B cell (primary cell): ENCODE data around the gene FMO2. TPM values are rescaled to one million over a fixed set of nuclear protein-coding genes. Genes with fewer than 3 reads are reported as not detected.

Experiments used
- ATAC-seq: fragments of 200-7000 bp; cut with Tn5 transposase; one replicate; pipeline ENCODE4 v1.10.0; 2021; ENCODE audit warnings: low read depth, mild to moderate bottlenecking, moderate number of reproducible peaks, moderate library complexity
- CTCF ChIA-PET: fragments of 350-600 bp; sonication (Branson Sonifier 250); formaldehyde crosslinking; loops from one replicate; lab custom pipeline; 2021; ENCODE audit warnings: antibody characterized with exemption, inconsistent platforms; lab: Charles Lee
- POLR2A ChIA-PET: fragments of 350-600 bp; sonication (Branson Sonifier 250); formaldehyde crosslinking; loops from one replicate; lab custom pipeline; 2021; ENCODE audit warnings: antibody characterized with exemption; lab: Charles Lee
- DNase-seq: peaks from one replicate; pipeline ENCODE4 v3.0.0; 2013
- H2AFZ ChIP-seq: 2 replicates; pipeline ENCODE4 v1.6.1; 2012; ENCODE audit warnings: mild to moderate bottlenecking, low read depth, low read length; ENCODE audit not compliant: insufficient read depth, poor library complexity, severe bottlenecking
- H3K27ac ChIP-seq, 2 donors: 1 replicate in 1 of 2; 2 replicates in 1 of 2; pipeline ENCODE4 v1.5.1; 2012 to 2013; ENCODE audit warnings: low read length in 2 of 2, mild to moderate bottlenecking in 2 of 2, moderate library complexity in 1 of 2
- H3K27me3 ChIP-seq, 4 experiments: fragments of 200-600 bp in 1 of 4; sonication (generic) in 1 of 4; replicated peaks in 1 of 4; 1 replicate in 2 of 4; 2 replicates in 2 of 4; pipeline versions ENCODE4 v1.6.1 to v1.7.0; 2013 to 2016; ENCODE audit warnings: low read length in 3 of 4, mild to moderate bottlenecking in 2 of 4, mixed read lengths in 1 of 4, moderate library complexity in 1 of 4; ENCODE audit not compliant: insufficient read depth in 4 of 4, control insufficient read depth in 3 of 4; ENCODE audit errors: control extremely low read depth in 1 of 4
- H3K36me3 ChIP-seq, 2 experiments: replicated peaks in 1 of 2; 1 replicate in 1 of 2; 2 replicates in 1 of 2; pipeline versions ENCODE4 v1.6.1 to v1.7.1; 2013; ENCODE audit warnings: low read length in 1 of 2; ENCODE audit not compliant: insufficient read depth in 2 of 2, control insufficient read depth in 1 of 2; ENCODE audit errors: control extremely low read depth in 1 of 2, extremely low read depth in 1 of 2
- H3K4me1 ChIP-seq, 2 donors: fragments of 200-600 bp in 1 of 2; sonication (generic) in 1 of 2; 1 replicate in 1 of 2; 2 replicates in 1 of 2; pipeline versions ENCODE4 v1.5.1 to v1.6.1; 2013 to 2017; ENCODE audit warnings: low read length in 2 of 2; ENCODE audit not compliant: control insufficient read depth in 2 of 2, insufficient read depth in 2 of 2
- H3K4me2 ChIP-seq: replicated peaks from 2 replicates; pipeline ENCODE3; 2012; ENCODE audit warnings: mild to moderate bottlenecking, low read depth, low read length; ENCODE audit not compliant: poor library complexity, severe bottlenecking
- H3K4me3 ChIP-seq, 5 experiments: fragments of 200-600 bp in 1 of 5; sonication (generic) in 1 of 5; 1 replicate in 3 of 5; 2 replicates in 2 of 5; pipeline versions ENCODE4 v1.5.1 to v1.7.0; 2011 to 2016; ENCODE audit warnings: low read length in 4 of 5, mild to moderate bottlenecking in 4 of 5, low read depth in 2 of 5, control low read depth in 1 of 5, moderate library complexity in 1 of 5; ENCODE audit not compliant: insufficient read depth in 1 of 5; ENCODE audit errors: control extremely low read depth in 1 of 5, extremely low read depth in 1 of 5
- H3K79me2 ChIP-seq: fragments of 200-600 bp; sonication (generic); one replicate; pipeline ENCODE4 v1.6.0; 2016; ENCODE audit warnings: low read length; ENCODE audit not compliant: control insufficient read depth, insufficient read depth
- H3K9ac ChIP-seq: fragments of 200-600 bp; sonication (generic); 2 replicates; pipeline ENCODE4 v1.6.1; 2017; ENCODE audit warnings: mild to moderate bottlenecking, low read length, moderate library complexity
- H3K9me3 ChIP-seq, 3 donors: one replicate each; pipeline versions ENCODE4 v1.6.1 to v1.7.1; 2013; ENCODE audit warnings: low read length in 2 of 3; ENCODE audit not compliant: control insufficient read depth in 2 of 3, insufficient read depth in 1 of 3; ENCODE audit errors: control extremely low read depth in 1 of 3
- H4K20me1 ChIP-seq: 2 replicates; pipeline ENCODE4 v1.6.0; 2012; ENCODE audit warnings: mild to moderate bottlenecking, low read length; ENCODE audit not compliant: insufficient read depth, control insufficient read depth, poor library complexity, severe bottlenecking
- H3K27ac Mint-ChIP-seq: one replicate; pipeline ENCODE4 v1.8.0; 2021; ENCODE audit warnings: mixed read lengths
- H3K27me3 Mint-ChIP-seq: one replicate; pipeline ENCODE4 v1.8.0; 2021; ENCODE audit warnings: mixed read lengths
- H3K4me1 Mint-ChIP-seq: one replicate; pipeline ENCODE4 v1.8.0; 2021; ENCODE audit warnings: mixed read lengths
- H3K4me3 Mint-ChIP-seq: one replicate; pipeline ENCODE4 v1.8.0; 2021; ENCODE audit warnings: mixed read lengths
- H3K9me3 Mint-ChIP-seq: one replicate; pipeline ENCODE4 v1.8.0; 2022; ENCODE audit warnings: mixed read lengths; ENCODE audit not compliant: insufficient read depth
- EZH2 ChIP-seq: IDR thresholded peaks from 2 replicates; pipeline ENCODE4 v1.6.1; 2012; ENCODE audit warnings: borderline replicate concordance, low read depth, mild to moderate bottlenecking, moderate library complexity, low read length; ENCODE audit not compliant: insufficient read depth, poor library complexity, severe bottlenecking
- WGBS: methylation state at CpG from one replicate; pipeline ENCODE4 v1.1.5; 2013; ENCODE audit warnings: missing lambda C conversion rate; ENCODE audit not compliant: insufficient coverage; 5-methylcytosine and 5-hydroxymethylcytosine counted together
- intact Hi-C: fragments of 100-400 bp; cut with micrococcal nuclease; formaldehyde crosslinking; loops from one replicate; pipeline ENCODE4 v1.10.0; 2022
- polyA plus RNA-seq: library from polyadenylated mRNA; depleted of rRNA; stranded (reverse); fragments of >200 nt; gene quantifications from 2 replicates; pipeline ENCODE4 v1.2.3, GENCODE V29; 2012
- total RNA-seq, 2 donors: library from RNA; stranded (reverse); fragments of 120-200 nt in 1 of 2; gene quantifications; 1 replicate in 1 of 2; 2 replicates in 1 of 2; pipeline versions ENCODE4 v1.2.3 to v1.2.4, GENCODE V29; 2013 to 2022
- TF ChIP-seq, protein P1 (sequence below): fragments of 200-600 bp; IDR thresholded peaks from one replicate; pipeline ENCODE4 v1.8.0; 2022; ENCODE audit warnings: antibody characterized with exemption, mild to moderate bottlenecking

FMO2 gene
- total and polyA plus RNA-seq, 2 donors (not counting 1 experiment from before 2014, with no cell fraction given): not detected

GRCh38 chr1:171256940-171257606 is 72.0 kb downstream of the FMO2 start:
- H3K27me3 ChIP-seq: peaks cover 0 to 3% (median 3%) of the 10 kb centered on the region in 4 experiments
- no peak for ATAC-seq
- Mint-ChIP-seq H3K4me3 (no peak overlapping the region), H3K4me1 (peaks cover 10% of the 10 kb centered on the region), H3K27ac (no peak overlapping the region), H3K9me3 (no peaks in the 10 kb centered on the region), H3K27me3 (peaks cover 15% of the 10 kb centered on the region)
- CTCF ChIA-PET: interaction anchor here (2.7 kb wide), 1 partner anchor 12 kb away, joined by 13 read pairs; no protein-coding TSS in a partner anchor
- H2AFZ ChIP-seq: no peak overlapping the region
- H4K20me1 ChIP-seq: no peaks in the 10 kb centered on the region
- no peak for DNase-seq
- no peaks in the 10 kb centered on the region for H3K36me3 ChIP-seq
- no peaks in the 10 kb centered on the region for H3K9me3 ChIP-seq
- no peak overlapping the region for H3K4me3 ChIP-seq
- no peak overlapping the region for H3K9ac ChIP-seq
- H3K27ac ChIP-seq: no peak overlapping the region
- no peak for TF ChIP-seq EZH2
- TF ChIP-seq, protein P1, sequence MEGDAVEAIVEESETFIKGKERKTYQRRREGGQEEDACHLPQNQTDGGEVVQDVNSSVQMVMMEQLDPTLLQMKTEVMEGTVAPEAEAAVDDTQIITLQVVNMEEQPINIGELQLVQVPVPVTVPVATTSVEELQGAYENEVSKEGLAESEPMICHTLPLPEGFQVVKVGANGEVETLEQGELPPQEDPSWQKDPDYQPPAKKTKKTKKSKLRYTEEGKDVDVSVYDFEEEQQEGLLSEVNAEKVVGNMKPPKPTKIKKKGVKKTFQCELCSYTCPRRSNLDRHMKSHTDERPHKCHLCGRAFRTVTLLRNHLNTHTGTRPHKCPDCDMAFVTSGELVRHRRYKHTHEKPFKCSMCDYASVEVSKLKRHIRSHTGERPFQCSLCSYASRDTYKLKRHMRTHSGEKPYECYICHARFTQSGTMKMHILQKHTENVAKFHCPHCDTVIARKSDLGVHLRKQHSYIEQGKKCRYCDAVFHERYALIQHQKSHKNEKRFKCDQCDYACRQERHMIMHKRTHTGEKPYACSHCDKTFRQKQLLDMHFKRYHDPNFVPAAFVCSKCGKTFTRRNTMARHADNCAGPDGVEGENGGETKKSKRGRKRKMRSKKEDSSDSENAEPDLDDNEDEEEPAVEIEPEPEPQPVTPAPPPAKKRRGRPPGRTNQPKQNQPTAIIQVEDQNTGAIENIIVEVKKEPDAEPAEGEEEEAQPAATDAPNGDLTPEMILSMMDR: no peak
- POLR2A ChIA-PET: no interaction called here
- H3K79me2 ChIP-seq: no peaks in the 10 kb centered on the region
- intact Hi-C loops: no loop called here
- peaks cover 8 to 10% of the 10 kb centered on the region in 2 donors for H3K4me1 ChIP-seq
- 98% methylated on average over 6 of the region's 8 CpGs for WGBS
- no peak overlapping the region for H3K4me2 ChIP-seq

DNA sequence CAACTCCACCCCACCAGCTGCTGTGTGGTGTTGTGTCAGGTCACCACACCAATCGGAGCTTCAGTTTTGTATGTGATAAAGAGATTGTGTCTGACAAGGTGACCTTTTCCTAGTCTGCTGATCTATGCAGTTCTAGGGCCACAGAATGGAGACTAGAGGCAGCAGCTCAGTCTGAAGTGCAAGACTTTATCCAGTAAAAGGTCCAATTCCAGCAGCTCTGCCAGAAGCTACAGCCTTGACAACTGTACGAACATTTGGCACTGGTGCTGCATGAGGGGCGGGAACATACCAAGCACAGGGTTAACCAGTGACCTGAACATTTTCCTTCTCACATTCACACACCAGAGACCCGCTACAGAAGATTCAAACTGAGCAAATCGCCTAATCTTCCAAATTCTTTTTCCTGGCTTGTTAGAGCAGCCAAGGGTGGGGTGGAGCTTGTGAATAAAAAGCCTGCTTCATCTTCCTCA is 72.5 kb downstream of the FMO2 start:
- Histone ChIP-seq H3K4me3 (no peak overlapping the region), H2AFZ (no peak overlapping the region), H3K9me3 (no peaks in the 10 kb centered on the region), H3K4me1 (peaks cover 3 to 4% of the 10 kb centered on the region in 2 donors), H4K20me1 (no peaks in the 10 kb centered on the region), H3K27me3 (peaks cover 0 to 3% (median 1%) of the 10 kb centered on the region in 4 experiments), H3K27ac (no peak overlapping the region), H3K79me2 (no peaks in the 10 kb centered on the region), H3K36me3 (no peaks in the 10 kb centered on the region), H3K9ac (no peak overlapping the region), H3K4me2 (no peak overlapping the region)
- no peak for ATAC-seq
- Mint-ChIP-seq H3K27ac (no peak overlapping the region), H3K9me3 (no peaks in the 10 kb centered on the region), H3K27me3 (peaks cover 12% of the 10 kb centered on the region), H3K4me3 (no peak overlapping the region), H3K4me1 (peaks cover 5% of the 10 kb centered on the region)
- no peak for TF ChIP-seq EZH2
- TF ChIP-seq, protein P1: no peak
- no peak for DNase-seq
- ChIA-PET CTCF (interaction anchor here (2.7 kb wide), 1 partner anchor 12 kb away, joined by 13 read pairs; no protein-coding TSS in a partner anchor), POLR2A (no interaction called here)
- intact Hi-C loops: no loop called here
- WGBS: 100% methylated on average over 2 of the region's 5 CpGs
